NOMO-1 (cell line): ENCODE measurements around the gene FARSA.
"Not testable (repeated sequence)": the region's sequence is repeated elsewhere in the genome, so short reads cannot be mapped to it uniquely, and the experiment has no call there.

ENCODE experiments used
- DNase-seq, 2 experiments: peaks; one replicate each; lab custom pipeline; 2025; ENCODE audit not compliant: unreplicated experiment in 2 of 2; lab: John Stamatoyannopoulos, UW

The FARSA gene

GRCh38 chr19:12896460-12896859, 37.1 kb downstream of the FARSA start:
- no peak for DNase-seq

- no peak for DNase-seq
Observed at GRCh38 chr19:12893582-12893981, 39.9 kb downstream of the FARSA start.

- DNase-seq, result no peak
Observed at GRCh38 chr19:12891553-12892021, 41.9 kb downstream of the FARSA start.

GRCh38 chr19:12890787-12891552, 42.5 kb downstream of the FARSA start, which contains the start of gene GCDH:
Gene GCDH (plus strand): TSS chr19:12891160. CDS start chr19:12891305, 145 bp downstream.
- peak; percentile 100 for DNase-seq

GRCh38 chr19:12890299-12890786, 43.2 kb downstream of the FARSA start:
- DNase-seq, result not testable (repeated sequence)

- no peak for DNase-seq
Observed at GRCh38 chr19:12888006-12888603, 45.4 kb downstream of the FARSA start.

- no peak for DNase-seq
Observed at GRCh38 chr19:12886969-12887747, 46.4 kb downstream of the FARSA start, which contains the start of gene KLF1. Gene KLF1 (minus strand): TSS chr19:12887201. CDS start chr19:12887140, 61 bp downstream.

- DNase-seq, result no peak
Observed at GRCh38 chr19:12886651-12886968, 46.9 kb downstream of the FARSA start.

GRCh38 chr19:12885749-12886650, 47.5 kb downstream of the FARSA start:
- no peak for DNase-seq

- peak; percentile 51 to 61 for DNase-seq
Observed at GRCh38 chr19:12884926-12885748, 48.4 kb downstream of the FARSA start.

GRCh38 chr19:12884627-12884925, 48.9 kb downstream of the FARSA start:
- DNase-seq, result no peak

- no peak for DNase-seq
Observed at GRCh38 chr19:12884202-12884601, 49.3 kb downstream of the FARSA start.

GRCh38 chr19:12882589-12882988, 50.9 kb downstream of the FARSA start:
- DNase-seq, result no peak

GRCh38 chr19:12881172-12881808, 52.2 kb downstream of the FARSA start, which contains the start of gene DNASE2:
Gene DNASE2 (minus strand): TSS chr19:12881449. CDS start chr19:12881375, 74 bp downstream.
- peak; percentile 94 to 96 for DNase-seq

GRCh38 chr19:12880551-12881171, 52.9 kb downstream of the FARSA start:
- DNase-seq, result no peak

- no peak for DNase-seq
Observed at GRCh38 chr19:12875086-12875485, 58.4 kb downstream of the FARSA start.

- DNase-seq, result no peak
Observed at GRCh38 chr19:12873891-12874745, 59.4 kb downstream of the FARSA start.
